Measurements from ENCODE around the gene GRIN2A.

The GRIN2A gene

GRCh38 chr16:9844361-9844760 lies 337.9 kb downstream of the GRIN2A start:
- Histone ChIP-seq H3K27ac (replicated peaks) (no peak overlapping the region), H3K4me3 (replicated peaks; ENCODE audit: insufficient read depth, low read length) (no peak overlapping the region), H3K27me3 (ENCODE audit: insufficient read depth, poor library complexity, severe bottlenecking) (no peaks in the 10 kb centered on the region)
- DNase-seq (ENCODE audit: low read depth in 1 of 2, low spot score in 1 of 2), result no peak
- TF ChIP-seq SPI1 (IDR thresholded peaks at IDR 0.05; ENCODE audit: borderline replicate concordance, low read depth) (no peak), REST (IDR thresholded peaks at IDR 0.05; ENCODE audit: insufficient replicate concordance, low read depth) (no peak), POLR2AphosphoS5 (IDR thresholded peaks at IDR 0.05; ENCODE audit: low read depth) (no peak), CTCF (IDR thresholded peaks at IDR 0.05; ENCODE audit: insufficient read depth, low read length) (no peak)

- Histone ChIP-seq H3K4me3 (replicated peaks; ENCODE audit: insufficient read depth, low read length) (no peak overlapping the region), H3K27ac (replicated peaks) (no peak overlapping the region), H3K27me3 (ENCODE audit: insufficient read depth, poor library complexity, severe bottlenecking) (no peaks in the 10 kb centered on the region)
- DNase-seq (ENCODE audit: low read depth in 1 of 2, low spot score in 1 of 2), result no peak
- TF ChIP-seq POLR2AphosphoS5 (IDR thresholded peaks at IDR 0.05; ENCODE audit: low read depth), result no peak
- TF ChIP-seq GABPA (IDR thresholded peaks at IDR 0.05; ENCODE audit: low read depth), result no peak
- no peak for TF ChIP-seq SPI1 (IDR thresholded peaks at IDR 0.05; ENCODE audit: borderline replicate concordance, low read depth)
- TF ChIP-seq REST (IDR thresholded peaks at IDR 0.05; ENCODE audit: insufficient replicate concordance, low read depth), result no peak
- no peak for TF ChIP-seq CTCF (IDR thresholded peaks at IDR 0.05; ENCODE audit: insufficient read depth, low read length)
These were observed 338.7 kb downstream of the GRIN2A start for GRCh38 chr16:9843424-9844018.

- TF ChIP-seq SPI1 (IDR thresholded peaks at IDR 0.05; ENCODE audit: borderline replicate concordance, low read depth) (peak; percentile 82), GABPA (IDR thresholded peaks at IDR 0.05; ENCODE audit: low read depth) (no peak)
- no peak overlapping the region for H3K4me3 ChIP-seq (replicated peaks; ENCODE audit: insufficient read depth, low read length)
- no peak for DNase-seq (ENCODE audit: low read depth in 1 of 2, low spot score in 1 of 2)
- H3K27me3 ChIP-seq (ENCODE audit: insufficient read depth, poor library complexity, severe bottlenecking), result no peaks in the 10 kb centered on the region
- no peak overlapping the region for H3K27ac ChIP-seq (replicated peaks)
These were observed 341.2 kb downstream of the GRIN2A start for GRCh38 chr16:9840761-9841665.

- no peak overlapping the region for H3K4me3 ChIP-seq (replicated peaks; ENCODE audit: insufficient read depth, low read length)
- TF ChIP-seq REST (IDR thresholded peaks at IDR 0.05; ENCODE audit: insufficient replicate concordance, low read depth) (no peak), CTCF (IDR thresholded peaks at IDR 0.05; ENCODE audit: insufficient read depth, low read length) (no peak), SPI1 (IDR thresholded peaks at IDR 0.05; ENCODE audit: borderline replicate concordance, low read depth) (no peak), GABPA (IDR thresholded peaks at IDR 0.05; ENCODE audit: low read depth) (no peak), POLR2AphosphoS5 (IDR thresholded peaks at IDR 0.05; ENCODE audit: low read depth) (no peak)
- DNase-seq (ENCODE audit: low read depth in 1 of 2, low spot score in 1 of 2), result no peak
- no peaks in the 10 kb centered on the region for H3K27me3 ChIP-seq (ENCODE audit: insufficient read depth, poor library complexity, severe bottlenecking)
- H3K27ac ChIP-seq (replicated peaks), result no peak overlapping the region
These were observed 344.7 kb downstream of the GRIN2A start for GRCh38 chr16:9837481-9837880.

Measured in HL-60 (cell line).